ENCODE data around the gene BICDL1.

The BICDL1 gene

DNA sequence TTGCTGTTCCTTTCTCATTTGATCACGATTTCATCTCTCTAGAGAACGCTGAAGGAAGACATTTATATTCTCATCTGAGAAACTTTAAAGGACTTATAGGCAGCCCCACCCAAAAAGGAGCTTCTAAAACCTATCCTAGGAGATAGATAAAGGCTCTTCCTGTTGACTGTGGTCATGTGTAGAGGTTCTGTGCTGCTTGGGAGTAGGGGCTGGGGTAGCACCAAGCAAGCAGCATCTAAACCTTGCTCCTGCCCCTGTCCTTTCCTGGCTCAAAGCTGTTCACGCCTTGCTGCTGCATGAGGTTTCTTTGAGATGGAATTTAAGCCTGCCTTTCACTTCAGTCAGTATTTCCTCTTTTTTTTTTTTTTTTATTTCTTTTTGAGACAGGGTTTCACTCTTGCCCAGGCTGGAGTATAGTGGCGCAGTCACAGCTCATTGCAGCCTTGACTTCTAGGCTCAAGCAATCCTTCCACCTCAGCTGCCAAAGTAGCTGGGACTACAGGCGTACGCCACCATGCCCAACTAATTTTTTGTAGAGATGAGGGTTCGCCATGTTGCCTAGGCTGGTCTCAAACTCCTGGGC lies 86.1 kb downstream of the BICDL1 start:
- Histone ChIP-seq H3K4me3 (ENCODE audit: low read length, poor library complexity, severe bottlenecking) (no peak overlapping the region), H3K9me3 (ENCODE audit: insufficient read depth, low read depth, low read length) (no peaks in the 10 kb centered on the region), H3K79me2 (ENCODE audit: insufficient read depth, low read length) (no peaks in the 10 kb centered on the region), H4K20me1 (ENCODE audit: insufficient read depth, low read length, poor library complexity, severe bottlenecking) (no peaks in the 10 kb centered on the region), H3K9me2 (replicated peaks; ENCODE audit: low read depth, low read length) (no peaks in the 10 kb centered on the region), H3K4me1 (ENCODE audit: insufficient read depth, low read length, poor library complexity, severe bottlenecking) (peaks cover 17% of the 10 kb centered on the region), H3K9ac (ENCODE audit: low read depth, low read length, poor library complexity, severe bottlenecking) (no peak overlapping the region), H3K27me3 (ENCODE audit: insufficient read depth, low read length, poor library complexity, severe bottlenecking) (no peaks in the 10 kb centered on the region), H3K36me3 (ENCODE audit: insufficient read depth, low read length) (no peaks in the 10 kb centered on the region), H2AFZ (ENCODE audit: low read length) (no peak overlapping the region), H3F3A (ENCODE audit: low read depth) (no peaks in the 10 kb centered on the region), H3K4me2 (ENCODE audit: low read depth, low read length, poor library complexity, severe bottlenecking) (no peak overlapping the region)
- TF ChIP-seq, protein P1, sequence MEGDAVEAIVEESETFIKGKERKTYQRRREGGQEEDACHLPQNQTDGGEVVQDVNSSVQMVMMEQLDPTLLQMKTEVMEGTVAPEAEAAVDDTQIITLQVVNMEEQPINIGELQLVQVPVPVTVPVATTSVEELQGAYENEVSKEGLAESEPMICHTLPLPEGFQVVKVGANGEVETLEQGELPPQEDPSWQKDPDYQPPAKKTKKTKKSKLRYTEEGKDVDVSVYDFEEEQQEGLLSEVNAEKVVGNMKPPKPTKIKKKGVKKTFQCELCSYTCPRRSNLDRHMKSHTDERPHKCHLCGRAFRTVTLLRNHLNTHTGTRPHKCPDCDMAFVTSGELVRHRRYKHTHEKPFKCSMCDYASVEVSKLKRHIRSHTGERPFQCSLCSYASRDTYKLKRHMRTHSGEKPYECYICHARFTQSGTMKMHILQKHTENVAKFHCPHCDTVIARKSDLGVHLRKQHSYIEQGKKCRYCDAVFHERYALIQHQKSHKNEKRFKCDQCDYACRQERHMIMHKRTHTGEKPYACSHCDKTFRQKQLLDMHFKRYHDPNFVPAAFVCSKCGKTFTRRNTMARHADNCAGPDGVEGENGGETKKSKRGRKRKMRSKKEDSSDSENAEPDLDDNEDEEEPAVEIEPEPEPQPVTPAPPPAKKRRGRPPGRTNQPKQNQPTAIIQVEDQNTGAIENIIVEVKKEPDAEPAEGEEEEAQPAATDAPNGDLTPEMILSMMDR (conservative IDR thresholded peaks at IDR 0.05; ENCODE audit: low read length): no peak
- no peak for TF ChIP-seq EZH2phosphoT487 (IDR thresholded peaks at IDR 0.05; ENCODE audit: borderline replicate concordance)

DNA sequence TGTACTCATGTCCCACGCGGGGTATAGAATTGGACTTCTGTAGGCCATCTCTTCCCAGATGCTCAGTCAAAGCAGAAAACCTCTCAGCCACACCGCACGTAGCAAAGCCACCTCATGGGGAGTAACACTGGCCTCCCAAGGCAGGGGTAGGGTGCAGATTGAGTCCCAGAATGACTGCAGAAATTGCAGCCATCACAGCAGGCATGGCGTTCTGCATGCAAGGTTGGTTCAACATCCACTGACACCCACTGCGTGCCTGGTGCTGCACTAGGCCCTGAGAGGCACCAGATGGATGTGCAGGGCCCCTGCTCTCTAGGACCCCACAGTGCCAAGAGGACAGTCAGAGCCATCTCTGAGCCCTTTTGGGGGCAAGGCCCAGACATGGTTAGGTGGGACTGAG lies 87.6 kb downstream of the BICDL1 start:
- no peaks in the 10 kb centered on the region for H3K27me3 ChIP-seq (ENCODE audit: insufficient read depth, low read length, poor library complexity, severe bottlenecking)
- no peak overlapping the region for H2AFZ ChIP-seq (ENCODE audit: low read length)
- H3K9me2 ChIP-seq (replicated peaks; ENCODE audit: low read depth, low read length): no peaks in the 10 kb centered on the region

DNA sequence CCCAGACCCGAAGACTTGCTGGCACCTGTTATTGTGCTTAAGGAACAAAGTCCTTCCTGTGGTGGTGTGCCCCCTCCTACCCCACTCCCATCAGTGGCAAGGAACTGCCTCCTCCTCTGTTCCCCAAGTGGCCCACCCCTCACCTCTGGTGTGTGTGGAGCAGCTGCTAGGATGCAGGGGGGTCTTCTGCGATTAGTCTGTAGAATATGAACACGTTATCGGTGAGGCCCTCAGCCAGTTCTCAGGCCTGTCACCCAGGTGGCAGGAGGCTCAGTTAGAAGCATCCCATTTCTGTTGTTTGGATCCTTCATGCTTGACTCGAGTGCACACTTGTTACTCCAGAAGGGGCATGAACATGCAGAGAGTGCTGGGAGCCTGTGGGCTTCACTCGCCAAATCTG lies 88.2 kb downstream of the BICDL1 start:
- Histone ChIP-seq H3K36me3 (ENCODE audit: insufficient read depth, low read length) (no peaks in the 10 kb centered on the region), H3K79me2 (ENCODE audit: insufficient read depth, low read length) (no peaks in the 10 kb centered on the region), H3K9me2 (replicated peaks; ENCODE audit: low read depth, low read length) (no peaks in the 10 kb centered on the region), H2AFZ (ENCODE audit: low read length) (no peak overlapping the region), H3K9ac (ENCODE audit: low read depth, low read length, poor library complexity, severe bottlenecking) (no peak overlapping the region), H3F3A (ENCODE audit: low read depth) (no peaks in the 10 kb centered on the region), H3K27me3 (ENCODE audit: insufficient read depth, low read length, poor library complexity, severe bottlenecking) (no peaks in the 10 kb centered on the region), H3K4me2 (ENCODE audit: low read depth, low read length, poor library complexity, severe bottlenecking) (no peak overlapping the region), H4K20me1 (ENCODE audit: insufficient read depth, low read length, poor library complexity, severe bottlenecking) (no peaks in the 10 kb centered on the region), H3K4me3 (ENCODE audit: low read length, poor library complexity, severe bottlenecking) (no peak overlapping the region), H3K9me3 (ENCODE audit: insufficient read depth, low read depth, low read length) (no peaks in the 10 kb centered on the region), H3K4me1 (ENCODE audit: insufficient read depth, low read length, poor library complexity, severe bottlenecking) (peaks cover 17% of the 10 kb centered on the region)
- TF ChIP-seq, protein P1 (conservative IDR thresholded peaks at IDR 0.05; ENCODE audit: low read length): no peak
- no peak for TF ChIP-seq EZH2phosphoT487 (IDR thresholded peaks at IDR 0.05; ENCODE audit: borderline replicate concordance)

More for the DNA sequence above, 87.6 kb downstream of the BICDL1 start:
- Histone ChIP-seq H3K4me2 (ENCODE audit: low read depth, low read length, poor library complexity, severe bottlenecking) (no peak overlapping the region), H4K20me1 (ENCODE audit: insufficient read depth, low read length, poor library complexity, severe bottlenecking) (no peaks in the 10 kb centered on the region), H3K36me3 (ENCODE audit: insufficient read depth, low read length) (no peaks in the 10 kb centered on the region), H3K4me1 (ENCODE audit: insufficient read depth, low read length, poor library complexity, severe bottlenecking) (peaks cover 17% of the 10 kb centered on the region), H3K9me3 (ENCODE audit: insufficient read depth, low read depth, low read length) (no peaks in the 10 kb centered on the region), H3K9ac (ENCODE audit: low read depth, low read length, poor library complexity, severe bottlenecking) (no peak overlapping the region), H3K79me2 (ENCODE audit: insufficient read depth, low read length) (no peaks in the 10 kb centered on the region), H3K4me3 (ENCODE audit: low read length, poor library complexity, severe bottlenecking) (no peak overlapping the region), H3F3A (ENCODE audit: low read depth) (no peaks in the 10 kb centered on the region)
- TF ChIP-seq EZH2phosphoT487 (IDR thresholded peaks at IDR 0.05; ENCODE audit: borderline replicate concordance): no peak
- TF ChIP-seq, protein P1 (conservative IDR thresholded peaks at IDR 0.05; ENCODE audit: low read length): no peak
